ENCODE data around the gene RENBP.

DNA sequence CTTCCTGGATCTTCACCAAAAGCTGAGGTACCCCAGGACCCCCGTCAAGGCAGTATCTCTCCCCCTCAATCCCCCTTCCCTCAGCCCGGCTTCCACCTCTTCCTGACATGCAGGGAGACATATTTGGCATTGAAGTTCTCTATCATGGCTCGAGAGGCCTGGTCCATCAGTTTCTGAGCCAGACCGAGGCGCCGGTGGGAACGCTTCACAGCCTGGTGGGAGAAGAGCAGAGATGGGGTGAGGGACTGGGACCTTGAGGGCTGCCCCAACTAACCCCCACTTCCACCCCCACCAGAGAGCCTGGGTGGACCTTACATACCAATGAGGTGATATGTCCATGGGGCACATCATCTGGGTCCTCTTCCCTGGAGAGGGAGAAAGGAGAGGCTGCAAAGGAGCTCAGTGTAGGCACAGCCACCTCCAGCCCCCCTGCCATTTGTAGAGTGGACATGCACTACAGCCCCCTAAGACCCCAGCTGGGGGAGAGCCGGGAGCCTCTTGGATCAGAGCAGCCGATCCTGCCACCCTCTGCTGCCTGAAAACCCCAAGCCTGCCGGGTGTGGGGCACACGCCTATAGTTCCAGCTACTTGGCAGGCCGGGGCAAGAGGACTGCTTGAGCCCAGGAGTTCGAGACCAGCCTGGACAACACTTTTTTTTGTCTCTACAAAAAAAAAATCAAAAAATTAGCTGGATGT is 12.1 kb downstream of the RENBP start:
- TF ChIP-seq POLR2A (IDR thresholded peaks at IDR 0.05) (no peak), CTCF (IDR thresholded peaks at IDR 0.05) (no peak)
